ENCODE results near the gene TNRC18. TPM values are rescaled to one million over a fixed set of nuclear protein-coding genes. Genes with fewer than 3 reads are reported as not detected.

TNRC18 gene
- total and polyA plus RNA-seq, 2 experiments from 2014 or later: 18.1 to 52.8 TPM

- H2AFZ ChIP-seq: no peak overlapping the region
- no peak for TF ChIP-seq EZH2phosphoT487 (IDR thresholded peaks at IDR 0.05; ENCODE audit: low read depth, severe bottlenecking, unreplicated experiment)
- TF ChIP-seq EZH2 (IDR thresholded peaks at IDR 0.05; ENCODE audit: borderline replicate concordance): no peak
- no peak for TF ChIP-seq CTCF (IDR thresholded peaks at IDR 0.05; ENCODE audit: poor library complexity)
- no peaks in the 10 kb centered on the region for H3K9me2 ChIP-seq (replicated peaks; ENCODE audit: insufficient read depth)
- peaks cover 79% of the 10 kb centered on the region for H4K20me1 ChIP-seq (ENCODE audit: insufficient read depth, poor library complexity, severe bottlenecking)
- peaks cover 13% of the 10 kb centered on the region for H3K4me1 ChIP-seq (ENCODE audit: insufficient read depth)
- H3K36me3 ChIP-seq (replicated peaks; ENCODE audit: insufficient read depth, low read depth): no peaks in the 10 kb centered on the region
- WGBS (ENCODE audit: low lambda C conversion rate, missing lambda C conversion rate): 88% methylated on average over 9 of the region's 9 CpGs
- H3K27ac ChIP-seq: no peak overlapping the region
- no peak for DNase-seq (ENCODE audit: low spot score)
- H3K4me2 ChIP-seq: no peak overlapping the region
- H3K9me3 ChIP-seq (ENCODE audit: low read depth): no peaks in the 10 kb centered on the region
- no peak overlapping the region for H3K4me3 ChIP-seq
- H3K79me2 ChIP-seq: peaks cover 96% of the 10 kb centered on the region
- no peaks in the 10 kb centered on the region for H3K27me3 ChIP-seq
Measured at GRCh38 chr7:5359344-5359743, 64.3 kb downstream of the TNRC18 start.

GRCh38 chr7:5357951-5358350 lies 65.7 kb downstream of the TNRC18 start:
- WGBS (ENCODE audit: low lambda C conversion rate, missing lambda C conversion rate): 74% methylated on average over 10 of the region's 10 CpGs
- H3K9me2 ChIP-seq (replicated peaks; ENCODE audit: insufficient read depth): no peaks in the 10 kb centered on the region
- H3K79me2 ChIP-seq: peaks cover 98% of the 10 kb centered on the region
- DNase-seq (ENCODE audit: low spot score): no peak
- no peak overlapping the region for H2AFZ ChIP-seq
- no peak overlapping the region for H3K4me3 ChIP-seq
- peaks cover 79% of the 10 kb centered on the region for H4K20me1 ChIP-seq (ENCODE audit: insufficient read depth, poor library complexity, severe bottlenecking)
- no peaks in the 10 kb centered on the region for H3K27me3 ChIP-seq
- H3K27ac ChIP-seq: no peak overlapping the region
- no peak for TF ChIP-seq EZH2phosphoT487 (IDR thresholded peaks at IDR 0.05; ENCODE audit: low read depth, severe bottlenecking, unreplicated experiment)
- TF ChIP-seq EZH2 (IDR thresholded peaks at IDR 0.05; ENCODE audit: borderline replicate concordance): no peak
- TF ChIP-seq CTCF (IDR thresholded peaks at IDR 0.05; ENCODE audit: poor library complexity): no peak
- no peaks in the 10 kb centered on the region for H3K9me3 ChIP-seq (ENCODE audit: low read depth)
- H3K4me1 ChIP-seq (ENCODE audit: insufficient read depth): peaks cover 23% of the 10 kb centered on the region
- H3K36me3 ChIP-seq (replicated peaks; ENCODE audit: insufficient read depth, low read depth): no peaks in the 10 kb centered on the region
- H3K4me2 ChIP-seq: no peak overlapping the region

GRCh38 chr7:5356751-5357119 lies 66.9 kb downstream of the TNRC18 start:
- peaks cover 98% of the 10 kb centered on the region for H3K79me2 ChIP-seq
- WGBS (ENCODE audit: low lambda C conversion rate, missing lambda C conversion rate): 96% methylated on average over 11 of the region's 16 CpGs

More at GRCh38 chr7:5356751-5357119, 66.9 kb downstream of the TNRC18 start:
- H3K9me2 ChIP-seq (replicated peaks; ENCODE audit: insufficient read depth): no peaks in the 10 kb centered on the region
- H2AFZ ChIP-seq: no peak overlapping the region
- no peak overlapping the region for H3K4me2 ChIP-seq
- no peaks in the 10 kb centered on the region for H3K36me3 ChIP-seq (replicated peaks; ENCODE audit: insufficient read depth, low read depth)
- no peak overlapping the region for H3K4me3 ChIP-seq
- TF ChIP-seq CTCF (IDR thresholded peaks at IDR 0.05; ENCODE audit: poor library complexity): no peak
- no peak for TF ChIP-seq EZH2 (IDR thresholded peaks at IDR 0.05; ENCODE audit: borderline replicate concordance)
- no peak for TF ChIP-seq EZH2phosphoT487 (IDR thresholded peaks at IDR 0.05; ENCODE audit: low read depth, severe bottlenecking, unreplicated experiment)
- no peaks in the 10 kb centered on the region for H3K9me3 ChIP-seq (ENCODE audit: low read depth)
- H3K27me3 ChIP-seq: no peaks in the 10 kb centered on the region
- peaks cover 79% of the 10 kb centered on the region for H4K20me1 ChIP-seq (ENCODE audit: insufficient read depth, poor library complexity, severe bottlenecking)
- H3K27ac ChIP-seq: no peak overlapping the region
- no peak for DNase-seq (ENCODE audit: low spot score)
- peaks cover 23% of the 10 kb centered on the region for H3K4me1 ChIP-seq (ENCODE audit: insufficient read depth)
